GM12872 (cell line): Measurements from ENCODE around the gene UBTD1.

Experiments used
- TF ChIP-seq, protein P1 (sequence below): IDR thresholded peaks from 3 replicates; pipeline ENCODE4 v1.5.1; 2011; ENCODE audit warnings: low read depth, mild to moderate bottlenecking, low read length, moderate library complexity; ENCODE audit not compliant: insufficient read depth

Gene UBTD1, protein sequence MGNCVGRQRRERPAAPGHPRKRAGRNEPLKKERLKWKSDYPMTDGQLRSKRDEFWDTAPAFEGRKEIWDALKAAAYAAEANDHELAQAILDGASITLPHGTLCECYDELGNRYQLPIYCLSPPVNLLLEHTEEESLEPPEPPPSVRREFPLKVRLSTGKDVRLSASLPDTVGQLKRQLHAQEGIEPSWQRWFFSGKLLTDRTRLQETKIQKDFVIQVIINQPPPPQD

DNA sequence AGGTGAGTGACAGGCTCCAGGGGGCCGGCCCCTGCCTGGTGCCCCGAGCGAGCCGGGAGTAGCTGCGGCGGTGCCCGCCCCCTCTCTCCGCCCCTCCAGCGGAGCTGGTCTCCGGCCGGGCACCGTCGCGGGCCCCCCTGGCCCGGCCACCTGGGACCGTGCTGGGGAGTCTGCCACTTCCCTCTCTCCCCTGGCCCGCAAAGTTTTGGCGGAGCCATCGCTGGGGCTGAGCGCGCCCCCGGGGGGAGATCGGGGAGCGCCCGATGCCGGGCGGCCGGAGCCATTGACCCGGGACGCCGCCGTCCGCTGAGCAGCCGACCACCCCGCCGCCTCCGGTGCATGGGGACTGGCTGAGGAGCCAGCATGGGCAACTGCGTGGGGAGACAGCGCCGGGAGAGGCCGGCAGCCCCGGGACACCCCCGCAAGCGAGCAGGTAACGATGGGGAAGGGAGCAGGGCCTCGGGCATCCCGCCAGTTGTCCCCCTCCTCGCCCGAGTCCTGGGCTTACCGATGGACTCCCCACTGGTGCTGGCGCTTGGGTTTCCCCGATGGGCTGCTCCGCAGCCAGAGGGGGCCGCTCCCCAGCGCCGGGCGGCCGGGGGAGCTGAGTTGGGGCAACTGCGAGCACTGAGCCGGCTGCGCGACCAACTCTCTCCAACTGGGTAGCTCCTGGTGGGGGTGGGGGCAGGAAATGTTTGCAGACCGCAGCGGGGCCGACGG, at the start of gene UBTD1:
TSS of gene UBTD1 (plus strand) at position 84 of the 720 bp plus-strand sequence. CDS start at position 364, 280 bp downstream.
- TF ChIP-seq, protein P1, sequence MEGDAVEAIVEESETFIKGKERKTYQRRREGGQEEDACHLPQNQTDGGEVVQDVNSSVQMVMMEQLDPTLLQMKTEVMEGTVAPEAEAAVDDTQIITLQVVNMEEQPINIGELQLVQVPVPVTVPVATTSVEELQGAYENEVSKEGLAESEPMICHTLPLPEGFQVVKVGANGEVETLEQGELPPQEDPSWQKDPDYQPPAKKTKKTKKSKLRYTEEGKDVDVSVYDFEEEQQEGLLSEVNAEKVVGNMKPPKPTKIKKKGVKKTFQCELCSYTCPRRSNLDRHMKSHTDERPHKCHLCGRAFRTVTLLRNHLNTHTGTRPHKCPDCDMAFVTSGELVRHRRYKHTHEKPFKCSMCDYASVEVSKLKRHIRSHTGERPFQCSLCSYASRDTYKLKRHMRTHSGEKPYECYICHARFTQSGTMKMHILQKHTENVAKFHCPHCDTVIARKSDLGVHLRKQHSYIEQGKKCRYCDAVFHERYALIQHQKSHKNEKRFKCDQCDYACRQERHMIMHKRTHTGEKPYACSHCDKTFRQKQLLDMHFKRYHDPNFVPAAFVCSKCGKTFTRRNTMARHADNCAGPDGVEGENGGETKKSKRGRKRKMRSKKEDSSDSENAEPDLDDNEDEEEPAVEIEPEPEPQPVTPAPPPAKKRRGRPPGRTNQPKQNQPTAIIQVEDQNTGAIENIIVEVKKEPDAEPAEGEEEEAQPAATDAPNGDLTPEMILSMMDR: no peak

DNA sequence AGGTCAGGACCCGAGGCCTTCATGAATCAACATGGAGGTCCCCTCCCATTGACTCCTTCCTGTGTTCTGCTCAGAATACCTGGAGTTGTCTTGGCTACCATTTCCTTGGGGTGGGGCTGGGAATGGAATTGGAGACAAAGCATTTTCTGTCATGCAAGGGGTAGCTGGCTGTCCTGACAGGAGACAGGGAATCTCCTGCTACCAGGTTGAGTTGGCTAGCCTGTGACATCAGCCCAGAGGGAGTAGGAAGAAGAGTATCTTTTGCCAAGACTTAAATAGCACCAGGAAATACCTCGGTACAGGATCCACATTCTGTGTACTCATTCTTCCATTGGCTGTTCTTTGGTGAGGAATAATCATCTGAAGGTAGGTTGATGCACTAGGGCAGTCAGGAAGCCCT, 47.9 kb upstream of the UBTD1 start:
- TF ChIP-seq, protein P1: no peak

DNA sequence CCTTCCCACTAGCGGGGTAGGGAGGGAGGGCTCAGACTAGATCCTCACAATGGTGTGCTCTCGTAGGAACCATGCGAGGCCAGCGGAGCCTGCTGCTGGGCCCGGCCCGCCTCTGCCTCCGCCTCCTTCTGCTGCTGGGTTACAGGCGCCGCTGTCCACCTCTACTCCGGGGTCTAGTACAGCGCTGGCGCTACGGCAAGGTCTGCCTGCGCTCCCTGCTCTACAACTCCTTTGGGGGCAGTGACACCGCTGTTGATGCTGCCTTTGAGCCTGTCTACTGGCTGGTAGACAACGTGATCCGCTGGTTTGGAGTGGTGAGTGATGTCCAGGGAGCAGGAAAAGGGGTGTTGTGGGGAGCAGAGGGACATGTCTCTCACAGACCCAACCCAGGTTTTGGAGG, 47.1 kb upstream of the UBTD1 start:
- TF ChIP-seq, protein P1: no peak

DNA sequence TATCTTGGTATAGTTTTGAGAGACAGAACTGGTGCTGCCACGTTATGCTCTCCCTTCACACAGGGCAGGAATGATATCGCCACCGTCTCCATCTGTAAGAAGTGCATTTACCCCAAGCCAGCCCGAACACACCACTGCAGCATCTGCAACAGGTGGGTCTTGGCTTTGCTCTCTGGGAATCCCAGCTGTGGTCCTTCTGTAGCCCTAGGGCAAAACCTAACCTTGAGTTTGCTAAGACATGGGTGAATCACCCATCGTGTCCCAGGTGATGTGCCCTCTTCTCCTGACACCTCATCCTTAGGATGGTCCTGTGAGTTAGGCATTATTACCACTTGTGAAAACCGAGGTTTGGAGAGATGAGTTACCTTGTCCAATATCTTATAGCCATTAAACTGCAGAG, 46.4 kb upstream of the UBTD1 start:
- TF ChIP-seq, protein P1: no peak

DNA sequence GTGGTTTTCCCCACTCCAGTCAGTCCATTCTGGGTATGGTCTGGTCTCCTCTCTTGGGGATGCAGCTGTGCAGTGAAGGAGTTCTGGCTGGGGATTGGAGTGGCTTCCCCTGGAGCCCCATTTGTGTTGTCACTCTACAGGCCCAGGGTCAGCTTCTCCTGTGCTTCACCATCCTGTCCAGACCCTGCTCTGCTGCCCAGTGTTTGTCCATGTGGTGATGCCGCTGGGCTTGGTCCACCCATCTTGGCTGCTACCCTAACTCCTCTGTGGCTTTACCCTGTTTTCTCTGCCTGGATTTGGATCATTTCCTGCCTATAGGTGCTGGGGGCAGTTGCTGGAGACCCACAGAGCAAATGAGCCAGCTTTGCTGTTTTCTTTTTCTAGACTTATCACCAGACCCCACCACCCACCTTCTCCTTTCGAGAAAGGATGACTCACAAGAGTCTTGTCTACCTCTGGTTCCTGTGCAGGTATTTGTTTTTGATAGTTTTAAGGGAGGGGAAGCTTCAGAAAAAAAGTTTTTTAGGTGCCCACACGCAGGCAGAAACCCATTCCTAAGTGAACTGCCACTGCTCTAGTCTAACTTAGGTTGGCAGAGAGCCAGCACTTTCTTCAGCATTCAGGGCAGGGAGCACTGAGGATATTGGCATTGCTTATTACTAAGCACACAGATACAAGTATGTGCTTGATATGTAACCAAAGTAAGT, 44.2 kb upstream of the UBTD1 start:
- TF ChIP-seq, protein P1: no peak

DNA sequence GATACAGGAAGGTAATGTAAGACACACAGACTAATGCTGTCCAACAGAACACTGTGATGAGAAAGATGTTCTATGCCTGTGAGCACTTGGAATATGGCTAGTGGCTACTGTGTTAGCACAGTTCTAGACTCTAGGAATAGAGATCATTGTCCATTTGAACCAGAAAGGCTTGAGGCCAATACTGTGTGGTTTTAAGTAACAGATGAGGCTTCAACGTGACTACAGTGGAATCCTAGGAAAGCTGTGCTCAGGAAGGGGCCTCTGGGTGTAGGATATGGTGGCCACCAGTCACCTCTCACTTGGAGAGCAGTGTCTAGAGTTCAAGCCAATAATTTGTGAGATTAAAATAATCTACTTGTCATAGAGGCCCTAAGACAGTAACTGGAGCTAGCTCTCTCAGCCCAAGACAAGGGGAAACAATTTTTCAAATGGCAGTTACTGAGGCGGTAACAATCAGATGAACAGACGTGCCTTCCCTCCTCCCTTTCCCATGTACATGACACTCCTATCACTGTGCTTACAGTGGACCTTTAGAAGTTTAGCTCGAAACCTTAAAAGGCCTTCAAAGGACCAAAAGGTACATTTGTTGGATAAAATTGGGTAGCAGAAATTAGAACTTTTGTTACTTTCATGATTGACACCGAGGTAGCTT, 42.6 kb upstream of the UBTD1 start:
- TF ChIP-seq, protein P1: no peak

DNA sequence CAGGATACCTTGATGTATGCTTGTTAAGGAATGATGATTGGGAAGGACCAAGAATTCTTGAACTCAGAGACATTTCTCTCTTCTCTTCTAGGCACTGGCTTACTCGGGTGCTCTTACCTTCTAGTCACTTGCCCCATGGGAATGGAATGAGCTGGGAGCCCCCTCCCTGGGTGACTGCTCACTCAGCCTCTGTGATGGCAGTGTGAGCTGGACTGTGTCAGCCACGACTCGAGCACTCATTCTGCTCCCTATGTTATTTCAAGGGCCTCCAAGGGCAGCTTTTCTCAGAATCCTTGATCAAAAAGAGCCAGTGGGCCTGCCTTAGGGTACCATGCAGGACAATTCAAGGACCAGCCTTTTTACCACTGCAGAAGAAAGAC, 42.0 kb upstream of the UBTD1 start:
- TF ChIP-seq, protein P1: no peak
